PC-3 (cell line): ENCODE measurements around the gene C1QL4.

Source experiments
- EZH2 ChIP-seq: fragments of 300-600 bp; sonication (generic); IDR thresholded peaks from one replicate; pipeline ENCODE4 v1.6.1; 2017; ENCODE audit warnings: antibody characterized with exemption, mild to moderate bottlenecking, low read length; ENCODE audit not compliant: unreplicated experiment
- TF ChIP-seq, protein P1 (sequence below): fragments of 300-600 bp; sonication (generic); conservative IDR thresholded peaks from 2 replicates; pipeline ENCODE4 v1.5.1; 2017; ENCODE audit warnings: antibody characterized with exemption, low read depth, mild to moderate bottlenecking, low read length

- TF ChIP-seq, protein P1, sequence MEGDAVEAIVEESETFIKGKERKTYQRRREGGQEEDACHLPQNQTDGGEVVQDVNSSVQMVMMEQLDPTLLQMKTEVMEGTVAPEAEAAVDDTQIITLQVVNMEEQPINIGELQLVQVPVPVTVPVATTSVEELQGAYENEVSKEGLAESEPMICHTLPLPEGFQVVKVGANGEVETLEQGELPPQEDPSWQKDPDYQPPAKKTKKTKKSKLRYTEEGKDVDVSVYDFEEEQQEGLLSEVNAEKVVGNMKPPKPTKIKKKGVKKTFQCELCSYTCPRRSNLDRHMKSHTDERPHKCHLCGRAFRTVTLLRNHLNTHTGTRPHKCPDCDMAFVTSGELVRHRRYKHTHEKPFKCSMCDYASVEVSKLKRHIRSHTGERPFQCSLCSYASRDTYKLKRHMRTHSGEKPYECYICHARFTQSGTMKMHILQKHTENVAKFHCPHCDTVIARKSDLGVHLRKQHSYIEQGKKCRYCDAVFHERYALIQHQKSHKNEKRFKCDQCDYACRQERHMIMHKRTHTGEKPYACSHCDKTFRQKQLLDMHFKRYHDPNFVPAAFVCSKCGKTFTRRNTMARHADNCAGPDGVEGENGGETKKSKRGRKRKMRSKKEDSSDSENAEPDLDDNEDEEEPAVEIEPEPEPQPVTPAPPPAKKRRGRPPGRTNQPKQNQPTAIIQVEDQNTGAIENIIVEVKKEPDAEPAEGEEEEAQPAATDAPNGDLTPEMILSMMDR: no peak
- no peak for TF ChIP-seq EZH2
These were observed 22.7 kb upstream of the C1QL4 start for GRCh38 chr12:49359671-49360070.
